CD14-positive monocyte (primary cell): ENCODE results near the gene IRAG1. TPM values are rescaled to one million over a fixed set of nuclear protein-coding genes. Genes with fewer than 3 reads are reported as not detected.
A peak's percentile ranks its signal among the peaks of the same experiment; 100 is the strongest.

Experiments
- DNase-seq, 3 donors: peaks; one replicate each; pipeline ENCODE4 v3.0.0-alpha.2; 2011 to 2022
- H2AFZ ChIP-seq: 2 replicates; pipeline ENCODE4 v1.6.0; 2012; ENCODE audit warnings: mild to moderate bottlenecking, low read depth, low read length, inconsistent platforms; ENCODE audit not compliant: insufficient read depth, poor library complexity, severe bottlenecking
- H3K27ac ChIP-seq, 2 donors: 1 replicate in 1 of 2; 2 replicates in 1 of 2; pipeline ENCODE4 v1.5.1; 2012 to 2013; ENCODE audit warnings: low read length in 2 of 2, control low read depth in 1 of 2, inconsistent platforms in 1 of 2, low read depth in 1 of 2, mild to moderate bottlenecking in 1 of 2
- H3K27me3 ChIP-seq, 2 donors: one replicate each; pipeline versions ENCODE4 v1.6.0 to v1.6.1; 2011 to 2013; ENCODE audit warnings: low read length in 2 of 2; ENCODE audit not compliant: control insufficient read depth in 2 of 2, insufficient read depth in 2 of 2
- H3K36me3 ChIP-seq, 2 donors: replicated peaks in 1 of 2; 1 replicate in 1 of 2; 2 replicates in 1 of 2; pipeline versions ENCODE4 v1.5.1 to v1.6.1; 2012 to 2013; ENCODE audit warnings: low read length in 2 of 2, control low read depth in 1 of 2, inconsistent platforms in 1 of 2, mild to moderate bottlenecking in 1 of 2; ENCODE audit not compliant: insufficient read depth in 2 of 2, control insufficient read depth in 1 of 2
- H3K4me1 ChIP-seq, 2 donors: 1 replicate in 1 of 2; 2 replicates in 1 of 2; pipeline versions ENCODE4 v1.5.1 to v1.6.1; 2012 to 2013; ENCODE audit warnings: low read length in 2 of 2, control low read depth in 1 of 2, inconsistent platforms in 1 of 2, mild to moderate bottlenecking in 1 of 2, moderate library complexity in 1 of 2; ENCODE audit not compliant: insufficient read depth in 2 of 2, control insufficient read depth in 1 of 2
- H3K4me2 ChIP-seq: replicated peaks from 2 replicates; pipeline ENCODE3; 2012; ENCODE audit warnings: low read length, moderate library complexity, mild to moderate bottlenecking; ENCODE audit not compliant: poor library complexity, severe bottlenecking; ENCODE audit errors: extremely low read depth
- H3K4me3 ChIP-seq, 3 experiments: fragments of 200-600 bp in 1 of 3; sonication (generic) in 1 of 3; replicated peaks in 1 of 3; 1 replicate in 2 of 3; 2 replicates in 1 of 3; pipeline ENCODE4 v1.5.1; 2011 to 2013; ENCODE audit warnings: low read length in 3 of 3, mild to moderate bottlenecking in 3 of 3, control low read depth in 2 of 3, low read depth in 2 of 3, inconsistent platforms in 1 of 3, moderate library complexity in 1 of 3
- H3K79me2 ChIP-seq: 2 replicates; pipeline ENCODE4 v1.6.0; 2012; ENCODE audit warnings: mild to moderate bottlenecking, control low read depth, inconsistent platforms, low read length, moderate library complexity; ENCODE audit not compliant: insufficient read depth
- H3K9ac ChIP-seq: 2 replicates; pipeline ENCODE4 v1.6.0; 2017; ENCODE audit warnings: low read length, mild to moderate bottlenecking; ENCODE audit not compliant: insufficient read depth, poor library complexity, severe bottlenecking
- H3K9me3 ChIP-seq, 2 donors: replicated peaks in 1 of 2; 1 replicate in 1 of 2; 2 replicates in 1 of 2; pipeline versions ENCODE4 v1.5.1 to v1.6.1; 2012 to 2013; ENCODE audit warnings: low read length in 2 of 2, control low read depth in 1 of 2; ENCODE audit not compliant: control insufficient read depth in 1 of 2, insufficient read depth in 1 of 2
- H4K20me1 ChIP-seq: 2 replicates; pipeline ENCODE4 v1.6.0; 2012; ENCODE audit warnings: mild to moderate bottlenecking, low read length, control low read depth, moderate library complexity; ENCODE audit not compliant: insufficient read depth
- H3K27ac Mint-ChIP-seq, 7 donors: one replicate each; pipeline ENCODE4 v1.8.0; 2020; ENCODE audit warnings: mild to moderate bottlenecking in 7 of 7, mixed read lengths in 7 of 7, moderate library complexity in 6 of 7, inconsistent platforms in 2 of 7
- H3K27me3 Mint-ChIP-seq, 3 donors: one replicate each; pipeline ENCODE4 v1.8.0; 2021 to 2022; ENCODE audit warnings: low read depth in 3 of 3, mild to moderate bottlenecking in 3 of 3, mixed read lengths in 3 of 3, moderate library complexity in 3 of 3, inconsistent platforms in 1 of 3
- H3K36me3 Mint-ChIP-seq, 2 donors: one replicate each; pipeline ENCODE4 v1.8.0; 2020; ENCODE audit warnings: mixed read lengths in 2 of 2, inconsistent platforms in 1 of 2, mild to moderate bottlenecking in 1 of 2
- H3K4me1 Mint-ChIP-seq: one replicate; pipeline ENCODE4 v1.8.0; 2020; ENCODE audit warnings: mild to moderate bottlenecking, mixed read lengths
- H3K4me3 Mint-ChIP-seq, 2 donors: one replicate each; pipeline ENCODE4 v1.8.0; 2020; ENCODE audit warnings: mild to moderate bottlenecking in 2 of 2, mixed read lengths in 2 of 2, moderate library complexity in 1 of 2
- H3K9me3 Mint-ChIP-seq, 7 donors: one replicate each; pipeline ENCODE4 v1.8.0; 2020 to 2022; ENCODE audit warnings: mixed read lengths in 7 of 7, mild to moderate bottlenecking in 6 of 7, moderate library complexity in 6 of 7, inconsistent platforms in 2 of 7
- CTCF ChIP-seq: fragments of 200-600 bp; IDR thresholded peaks from one replicate; pipeline ENCODE4 v1.8.0; 2022; ENCODE audit warnings: antibody characterized with exemption, mild to moderate bottlenecking
- WGBS: methylation state at CpG from one replicate; pipeline ENCODE4 v1.1.5; 2013; ENCODE audit warnings: missing lambda C conversion rate; ENCODE audit not compliant: insufficient coverage; 5-methylcytosine and 5-hydroxymethylcytosine counted together
- intact Hi-C, 2 donors: fragments of 100-400 bp; cut with micrococcal nuclease; formaldehyde crosslinking; loops; one replicate each; pipeline versions ENCODE4 v1.15.0 to v1.15.1; 2023
- polyA plus RNA-seq, 3 donors: library from polyadenylated mRNA; depleted of rRNA in 1 of 3; unstranded in 2 of 3; stranded (reverse) in 1 of 3; fragments of 300-500 nt in 2 of 3; fragments of >200 nt in 1 of 3; fragmentation: Illumina TruSeq in 2 of 3; gene quantifications; 1 replicate in 2 of 3; 2 replicates in 1 of 3; pipeline ENCODE4 v1.2.3, GENCODE V29; 2012 to 2021

Gene IRAG1
- polyA plus RNA-seq, 3 donors, result 3.0 to 4.9 (median 3.3) TPM

DNA sequence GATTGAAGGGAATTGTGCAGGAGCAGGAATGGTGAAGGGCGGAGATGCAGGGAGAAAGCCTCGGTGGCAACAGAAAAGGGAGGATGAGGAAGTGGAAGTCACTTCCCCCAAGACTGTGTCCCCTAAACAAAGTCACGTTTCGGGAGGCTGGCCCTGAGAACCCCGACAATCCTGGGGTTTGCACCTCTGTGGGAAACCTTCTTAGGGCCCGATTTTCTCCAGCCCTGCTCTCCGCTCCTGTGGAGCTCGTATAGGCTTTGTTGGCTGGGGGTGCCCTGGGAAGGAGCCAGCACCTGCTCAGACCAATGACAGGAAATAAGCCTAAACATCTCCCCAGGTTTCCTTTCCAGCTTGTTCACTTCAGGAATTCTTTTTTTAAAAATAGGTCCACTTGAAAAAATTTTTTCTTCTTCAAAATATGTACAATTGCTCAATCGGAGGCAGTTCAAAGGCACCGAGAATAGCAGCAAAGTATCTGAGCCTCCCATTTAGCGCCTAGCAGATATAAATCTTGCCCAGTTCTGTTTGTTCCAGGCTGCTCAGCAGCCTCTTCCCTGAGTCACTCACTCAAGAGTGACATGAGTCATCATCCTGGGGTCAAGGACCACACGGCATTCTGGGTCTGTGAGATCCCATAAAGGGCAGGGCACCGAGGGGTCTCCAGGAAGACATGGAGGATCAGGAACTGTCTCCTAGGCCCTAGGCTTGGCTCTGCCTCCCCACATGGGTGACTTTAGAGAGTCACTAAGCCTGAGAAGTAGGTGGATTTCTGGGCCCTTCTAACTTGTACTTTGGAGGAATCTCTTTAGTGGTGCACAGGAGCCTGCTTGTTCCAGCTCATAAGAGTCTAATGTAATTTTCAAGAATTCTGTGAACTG, 34.0 kb downstream of the IRAG1 start:
- H3K4me3 Mint-ChIP-seq, result peak overlapping the region in 1 of 2 donors; percentile 66
- peaks cover 3 to 7% (median 6%) of the 10 kb centered on the region in 3 donors for H3K27me3 Mint-ChIP-seq
- peak; percentile 72 to 89 (median 82) for DNase-seq
- peaks cover 0 to 2% (median 0%) of the 10 kb centered on the region in 7 donors for H3K9me3 Mint-ChIP-seq
- H3K27ac ChIP-seq, result peak overlapping the region; percentile 8 to 54
- H3K36me3 Mint-ChIP-seq, result peaks cover 0 to 11% of the 10 kb centered on the region in 2 donors
- no peaks in the 10 kb centered on the region for H3K27me3 ChIP-seq
- peak overlapping the region; percentile 33 for H3K4me2 ChIP-seq
- H3K27ac Mint-ChIP-seq, result peak overlapping the region; percentile 36 to 89 (median 76)
- H3K79me2 ChIP-seq, result no peaks in the 10 kb centered on the region
- H3K36me3 ChIP-seq, result no peaks in the 10 kb centered on the region
- peak overlapping the region in 1 of 3 experiments; percentile 26 for H3K4me3 ChIP-seq
- intact Hi-C loops, result loop anchor here (5.0 to 10.0 kb wide), 3 partner anchors 52 to 115 kb away; partner anchors contain the start of gene RNF141 (in 1 of the 2)
- TF ChIP-seq CTCF, result no peak
- no peaks in the 10 kb centered on the region for H4K20me1 ChIP-seq
- H3K9ac ChIP-seq, result peak overlapping the region; percentile 12
- peaks cover 52 to 55% of the 10 kb centered on the region in 2 donors for H3K4me1 ChIP-seq
- WGBS, result 2% methylated on average over 6 of the region's 13 CpGs
- H3K4me1 Mint-ChIP-seq, result peaks cover 64% of the 10 kb centered on the region
- no peak overlapping the region for H2AFZ ChIP-seq
- H3K9me3 ChIP-seq, result no peaks in the 10 kb centered on the region

DNA sequence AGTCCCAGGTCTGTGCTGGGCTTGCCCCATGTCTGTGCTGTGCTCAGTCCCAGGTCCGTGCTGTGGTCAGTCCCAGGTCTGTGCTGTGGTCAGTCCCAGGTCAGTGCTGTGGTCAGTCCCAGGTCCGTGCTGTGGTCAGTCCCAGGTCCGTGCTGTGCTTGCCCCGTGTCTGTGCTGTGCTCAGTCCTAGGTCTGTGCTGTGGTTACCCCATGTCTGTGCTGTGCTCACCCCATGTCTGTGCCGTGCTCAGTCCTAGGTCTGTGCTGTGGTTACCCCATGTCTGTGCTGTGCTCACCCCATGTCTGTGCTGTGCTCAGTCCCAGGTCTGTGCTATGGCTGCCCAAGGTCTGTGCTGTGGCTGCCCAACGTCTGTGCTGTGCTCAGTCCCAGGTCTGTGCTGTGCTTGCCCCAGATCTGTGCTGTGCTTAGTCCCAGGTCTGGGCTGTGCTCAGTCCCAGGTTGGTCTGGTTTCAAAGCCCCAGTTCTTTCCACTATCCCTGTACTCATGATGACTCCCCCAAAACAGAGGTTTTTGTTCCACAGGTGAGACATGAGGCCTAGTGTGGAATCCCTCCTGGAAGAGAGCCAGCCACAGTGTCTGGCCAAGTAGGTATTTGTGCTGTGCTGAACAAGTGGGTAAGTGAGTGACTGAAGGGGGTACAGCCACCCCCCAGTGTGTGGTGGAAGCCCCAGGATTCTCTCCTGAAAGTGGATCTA, 34.8 kb downstream of the IRAG1 start:
- Mint-ChIP-seq H3K27me3 (peaks cover 3 to 7% (median 6%) of the 10 kb centered on the region in 3 donors), H3K4me3 (peak overlapping the region in 1 of 2 donors; percentile 66), H3K27ac (peak overlapping the region in 6 of 7 donors; percentile 36 to 89 (median 75)), H3K4me1 (peaks cover 70% of the 10 kb centered on the region), H3K36me3 (peaks cover 0 to 11% of the 10 kb centered on the region in 2 donors), H3K9me3 (peaks cover 0 to 2% (median 0%) of the 10 kb centered on the region in 7 donors)
- no peaks in the 10 kb centered on the region for H3K27me3 ChIP-seq
- peaks cover 60 to 63% of the 10 kb centered on the region in 2 donors for H3K4me1 ChIP-seq
- H3K9me3 ChIP-seq, result no peaks in the 10 kb centered on the region
- H3K36me3 ChIP-seq, result no peaks in the 10 kb centered on the region
- no peaks in the 10 kb centered on the region for H3K79me2 ChIP-seq
- no peaks in the 10 kb centered on the region for H4K20me1 ChIP-seq
- H3K4me3 ChIP-seq, result peak overlapping the region in 1 of 3 experiments; percentile 26
- H3K27ac ChIP-seq, result peak overlapping the region in 1 of 2 donors; percentile 54
- 82% methylated on average over 6 of the region's 6 CpGs for WGBS
- DNase-seq, result no peak
- peak overlapping the region; percentile 33 for H3K4me2 ChIP-seq
- TF ChIP-seq CTCF, result no peak
- intact Hi-C loops, result loop anchor here (5.0 to 10.0 kb wide), 3 partner anchors 51 to 114 kb away; partner anchors contain the start of gene RNF141 (in 1 of the 2)
- peak overlapping the region; percentile 12 for H3K9ac ChIP-seq
- no peak overlapping the region for H2AFZ ChIP-seq
